Neutrophil (primary cell): ENCODE measurements around the gene RAD51AP1.

Experiments used
- H3K27ac ChIP-seq: fragments of 200-600 bp; sonication (generic); 2 replicates; pipeline ENCODE4 v1.5.1; 2016; ENCODE audit warnings: mild to moderate bottlenecking, moderate library complexity
- H3K27me3 ChIP-seq: fragments of 200-600 bp; sonication (generic); 2 replicates; pipeline ENCODE4 v1.6.0; 2016; ENCODE audit warnings: mild to moderate bottlenecking
- H3K36me3 ChIP-seq: fragments of 200-600 bp; sonication (generic); 2 replicates; pipeline ENCODE4 v1.5.1; 2017
- H3K4me1 ChIP-seq, 2 experiments: fragments of 200-600 bp in 1 of 2; sonication (generic) in 1 of 2; 1 replicate in 1 of 2; 2 replicates in 1 of 2; pipeline versions ENCODE4 v1.5.1 to v1.6.1; 2013 to 2016; ENCODE audit warnings: low read depth in 1 of 2, low read length in 1 of 2, mild to moderate bottlenecking in 1 of 2, moderate library complexity in 1 of 2; ENCODE audit not compliant: control insufficient read depth in 1 of 2, insufficient read depth in 1 of 2
- H3K4me3 ChIP-seq, 2 experiments: fragments of 200-600 bp in 1 of 2; sonication (generic) in 1 of 2; 1 replicate in 1 of 2; 2 replicates in 1 of 2; pipeline ENCODE4 v1.5.1; 2013 to 2016; ENCODE audit warnings: low read depth in 1 of 2, low read length in 1 of 2, mild to moderate bottlenecking in 1 of 2, moderate library complexity in 1 of 2
- H3K9me3 ChIP-seq: fragments of 200-600 bp; sonication (generic); 2 replicates; pipeline ENCODE4 v1.5.1; 2016
- CTCF ChIP-seq: fragments of 200-600 bp; sonication (generic); IDR thresholded peaks from 2 replicates; pipeline ENCODE4 v1.5.1; 2016; ENCODE audit warnings: antibody characterized with exemption

Gene RAD51AP1

GRCh38 chr12:4539167-4539870 lies 629 bp downstream of the RAD51AP1 start:
- Histone ChIP-seq H3K27me3 (no peaks in the 10 kb centered on the region), H3K27ac (peak overlapping the region; percentile 90), H3K4me3 (peak overlapping the region; percentile 67 to 86), H3K36me3 (peaks cover 16% of the 10 kb centered on the region), H3K9me3 (no peaks in the 10 kb centered on the region), H3K4me1 (peaks cover 14 to 25% of the 10 kb centered on the region in 2 experiments)
- no peak for TF ChIP-seq CTCF

- Histone ChIP-seq H3K4me3 (no peak overlapping the region), H3K36me3 (peaks cover 23% of the 10 kb centered on the region), H3K27ac (no peak overlapping the region), H3K4me1 (peaks cover 14 to 25% of the 10 kb centered on the region in 2 experiments), H3K9me3 (no peaks in the 10 kb centered on the region), H3K27me3 (no peaks in the 10 kb centered on the region)
- no peak for TF ChIP-seq CTCF
Measured at GRCh38 chr12:4540170-4540569, 1.5 kb downstream of the RAD51AP1 start.

GRCh38 chr12:4540638-4541037 lies 1.9 kb downstream of the RAD51AP1 start:
- TF ChIP-seq CTCF: no peak
- peaks cover 23% of the 10 kb centered on the region for H3K36me3 ChIP-seq
- no peaks in the 10 kb centered on the region for H3K9me3 ChIP-seq
- H3K27me3 ChIP-seq: no peaks in the 10 kb centered on the region
- peaks cover 14 to 25% of the 10 kb centered on the region in 2 experiments for H3K4me1 ChIP-seq
- H3K4me3 ChIP-seq: no peak overlapping the region
- no peak overlapping the region for H3K27ac ChIP-seq

- Histone ChIP-seq H3K27ac (no peak overlapping the region), H3K9me3 (no peaks in the 10 kb centered on the region), H3K4me3 (no peak overlapping the region), H3K4me1 (peaks cover 0 to 2% of the 10 kb centered on the region in 2 experiments), H3K36me3 (peaks cover 66% of the 10 kb centered on the region), H3K27me3 (no peaks in the 10 kb centered on the region)
- TF ChIP-seq CTCF: no peak
Measured at GRCh38 chr12:4545195-4545594, 6.5 kb downstream of the RAD51AP1 start.

GRCh38 chr12:4552191-4552590 lies 13.5 kb downstream of the RAD51AP1 start:
- Histone ChIP-seq H3K4me3 (no peak overlapping the region), H3K4me1 (no peaks in the 10 kb centered on the region), H3K9me3 (no peaks in the 10 kb centered on the region), H3K27me3 (no peaks in the 10 kb centered on the region), H3K36me3 (peaks cover 77% of the 10 kb centered on the region), H3K27ac (no peak overlapping the region)
- TF ChIP-seq CTCF: no peak
